ENCODE data around the gene IL1B. TPM values are rescaled to one million over a fixed set of nuclear protein-coding genes. Genes with fewer than 3 reads are reported as not detected.

IL1B gene
- total RNA-seq, 2 experiments from 2014 or later = not detected

GRCh38 chr2:112832841-112833638, 3.5 kb downstream of the IL1B start:
- H3K4me1 Mint-ChIP-seq (ENCODE audit: low read depth) = no peaks in the 10 kb centered on the region
- no peak for TF ChIP-seq CTCF (IDR thresholded peaks at IDR 0.05)
- H3K27ac Mint-ChIP-seq = no peak overlapping the region
- no peak for DNase-seq
- peaks cover 22% of the 10 kb centered on the region for H3K27me3 Mint-ChIP-seq
- intact Hi-C loops (cut with micrococcal nuclease) = no loop called here
- CTCF ChIA-PET = interaction anchor here (1.0 to 4.0 kb wide), 3 partner anchors 52 to 108 kb away, joined by 3 to 18 read pairs (median 6); no protein-coding TSS in a partner anchor
- POLR2A ChIA-PET = interaction anchor here (1.0 kb wide), 1 partner anchor 15 kb away, joined by 3 read pairs; no protein-coding TSS in a partner anchor
- no peaks in the 10 kb centered on the region for H3K9me3 Mint-ChIP-seq
- H3K36me3 Mint-ChIP-seq (ENCODE audit: low read depth) = no peaks in the 10 kb centered on the region
- H3K4me3 Mint-ChIP-seq = no peak overlapping the region
- no peak for ATAC-seq

- H3K36me3 Mint-ChIP-seq (ENCODE audit: low read depth) = no peaks in the 10 kb centered on the region
- intact Hi-C loops (cut with micrococcal nuclease) = no loop called here
- no peaks in the 10 kb centered on the region for H3K4me1 Mint-ChIP-seq (ENCODE audit: low read depth)
- ATAC-seq (no peak), DNase-seq (no peak)
- H3K27me3 Mint-ChIP-seq = peaks cover 22% of the 10 kb centered on the region
- no peak overlapping the region for H3K27ac Mint-ChIP-seq
- POLR2A ChIA-PET = no interaction called here
- no peak overlapping the region for H3K4me3 Mint-ChIP-seq
- CTCF ChIA-PET = interaction anchor here (1.0 to 4.0 kb wide), 3 partner anchors 21 to 109 kb away, joined by 3 to 18 read pairs (median 3); no protein-coding TSS in a partner anchor
- no peaks in the 10 kb centered on the region for H3K9me3 Mint-ChIP-seq
- TF ChIP-seq CTCF (IDR thresholded peaks at IDR 0.05) = no peak
These were observed 4.4 kb downstream of the IL1B start for GRCh38 chr2:112831946-112832840.

GRCh38 chr2:112831513-112831845, 5.1 kb downstream of the IL1B start:
- no peaks in the 10 kb centered on the region for H3K9me3 Mint-ChIP-seq
- no peaks in the 10 kb centered on the region for H3K36me3 Mint-ChIP-seq (ENCODE audit: low read depth)
- no peak for ATAC-seq
- ChIA-PET POLR2A (no interaction called here), CTCF (interaction anchor here (1.1 kb wide), 1 partner anchor 21 kb away, joined by 3 read pairs; no protein-coding TSS in a partner anchor)
- intact Hi-C loops (cut with micrococcal nuclease) = no loop called here
- no peak overlapping the region for H3K4me3 Mint-ChIP-seq
- DNase-seq = no peak
- H3K4me1 Mint-ChIP-seq (ENCODE audit: low read depth) = no peaks in the 10 kb centered on the region
- H3K27ac Mint-ChIP-seq = no peak overlapping the region
- TF ChIP-seq CTCF (IDR thresholded peaks at IDR 0.05) = no peak
- H3K27me3 Mint-ChIP-seq = peaks cover 19% of the 10 kb centered on the region

GRCh38 chr2:112830682-112831512, 5.7 kb downstream of the IL1B start:
- peaks cover 15% of the 10 kb centered on the region for H3K27me3 Mint-ChIP-seq
- DNase-seq = no peak
- no peaks in the 10 kb centered on the region for H3K9me3 Mint-ChIP-seq
- H3K4me3 Mint-ChIP-seq = no peak overlapping the region
- no peaks in the 10 kb centered on the region for H3K36me3 Mint-ChIP-seq (ENCODE audit: low read depth)
- H3K4me1 Mint-ChIP-seq (ENCODE audit: low read depth) = no peaks in the 10 kb centered on the region
- intact Hi-C loops (cut with micrococcal nuclease) = no loop called here
- H3K27ac Mint-ChIP-seq = no peak overlapping the region
- no peak for TF ChIP-seq CTCF (IDR thresholded peaks at IDR 0.05)
- POLR2A ChIA-PET = no interaction called here
- ATAC-seq = no peak
- CTCF ChIA-PET = interaction anchor here (1.1 to 1.5 kb wide), 2 partner anchors 8 to 20 kb away, joined by 3 read pairs; no protein-coding TSS in a partner anchor

Measured in activated CD8-positive, alpha-beta T cell treated with anti-CD3 and anti-CD28 coated beads for 36 hours (primary cell).